C4-2B (cell line): ENCODE data around the gene LRRC56.

Experiments used
- ZFX ChIP-seq: fragments of 450-650 bp; IDR thresholded peaks from 2 replicates; pipeline ENCODE4 v1.6.1; 2017
- TF ChIP-seq, protein P1 (sequence below): fragments of 450-650 bp; conservative IDR thresholded peaks from 2 replicates; pipeline ENCODE4 v1.5.1; 2017; ENCODE audit warnings: mild to moderate bottlenecking

DNA sequence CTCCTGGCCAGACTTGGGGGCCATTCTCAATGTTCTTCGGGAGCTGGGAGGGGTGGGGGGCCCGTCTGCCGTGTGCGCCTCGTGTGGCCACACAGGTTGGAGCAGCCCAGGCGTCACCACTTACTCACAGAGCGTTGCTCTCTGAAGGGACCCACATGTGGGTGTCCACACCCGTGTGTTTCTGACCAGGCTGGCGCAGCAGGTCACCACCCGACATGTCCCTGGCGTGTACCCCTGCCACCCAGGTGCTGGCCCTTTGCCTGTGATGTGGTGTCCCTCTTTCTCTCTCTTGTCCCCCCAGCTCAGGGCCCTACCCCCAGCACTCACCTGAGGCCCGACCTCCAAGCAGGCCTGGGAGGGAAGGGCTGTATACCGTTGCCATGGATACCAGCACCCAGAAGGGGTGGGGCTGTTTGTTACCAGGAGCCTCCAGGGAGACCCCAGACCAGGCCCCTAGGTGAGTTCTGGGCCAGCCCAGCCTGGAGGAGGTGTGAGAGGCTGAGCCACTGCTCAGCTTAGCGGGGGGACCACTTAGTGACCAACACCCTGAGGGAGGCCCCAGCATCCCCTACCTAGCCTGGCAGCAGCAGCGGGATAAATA is 21.8 kb downstream of the LRRC56 start:
- TF ChIP-seq, protein P1, sequence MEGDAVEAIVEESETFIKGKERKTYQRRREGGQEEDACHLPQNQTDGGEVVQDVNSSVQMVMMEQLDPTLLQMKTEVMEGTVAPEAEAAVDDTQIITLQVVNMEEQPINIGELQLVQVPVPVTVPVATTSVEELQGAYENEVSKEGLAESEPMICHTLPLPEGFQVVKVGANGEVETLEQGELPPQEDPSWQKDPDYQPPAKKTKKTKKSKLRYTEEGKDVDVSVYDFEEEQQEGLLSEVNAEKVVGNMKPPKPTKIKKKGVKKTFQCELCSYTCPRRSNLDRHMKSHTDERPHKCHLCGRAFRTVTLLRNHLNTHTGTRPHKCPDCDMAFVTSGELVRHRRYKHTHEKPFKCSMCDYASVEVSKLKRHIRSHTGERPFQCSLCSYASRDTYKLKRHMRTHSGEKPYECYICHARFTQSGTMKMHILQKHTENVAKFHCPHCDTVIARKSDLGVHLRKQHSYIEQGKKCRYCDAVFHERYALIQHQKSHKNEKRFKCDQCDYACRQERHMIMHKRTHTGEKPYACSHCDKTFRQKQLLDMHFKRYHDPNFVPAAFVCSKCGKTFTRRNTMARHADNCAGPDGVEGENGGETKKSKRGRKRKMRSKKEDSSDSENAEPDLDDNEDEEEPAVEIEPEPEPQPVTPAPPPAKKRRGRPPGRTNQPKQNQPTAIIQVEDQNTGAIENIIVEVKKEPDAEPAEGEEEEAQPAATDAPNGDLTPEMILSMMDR, result no peak
- TF ChIP-seq ZFX, result no peak
